Activated naive CD4-positive, alpha-beta T cell treated with anti-CD3 and anti-CD28 coated beads, Interleukin-2, amount 50 U/mL, for 72 hours (primary cell): Measurements from ENCODE around the gene ASAP2. TPM values are rescaled to one million over a fixed set of nuclear protein-coding genes. Genes with fewer than 3 reads are reported as not detected.
A peak's percentile ranks its signal among the peaks of the same experiment; 100 is the strongest.

ENCODE experiments used
- ATAC-seq, 2 donors: fragments of 150-1000 bp; cut with Tn5 transposase; 2 replicates each; pipeline ENCODE4 v1.10.0; 2021; ENCODE audit warnings: mild to moderate bottlenecking in 2 of 2, moderate library complexity in 2 of 2
- DNase-seq, 2 donors: peaks; one replicate each; pipeline ENCODE4 v3.0.0; 2021 to 2022; ENCODE audit warnings: low spot score in 2 of 2
- H3K27ac Mint-ChIP-seq, 2 donors: one replicate each; pipeline ENCODE4 v1.8.0; 2022; ENCODE audit warnings: mild to moderate bottlenecking in 2 of 2, mixed read lengths in 2 of 2
- H3K36me3 Mint-ChIP-seq, 2 donors: one replicate each; pipeline ENCODE4 v1.8.0; 2022; ENCODE audit warnings: mixed read lengths in 2 of 2
- H3K9me3 Mint-ChIP-seq, 2 donors: one replicate each; pipeline ENCODE4 v1.8.0; 2022; ENCODE audit warnings: mixed read lengths in 2 of 2
- total RNA-seq, 2 donors: library from RNA; stranded (reverse); gene quantifications; one replicate each; pipeline ENCODE4 v1.2.3, GENCODE V29; 2022

ASAP2 gene
- total RNA-seq, 2 donors from 2014 or later, result 0.09 to 1.0 TPM

GRCh38 chr2:9373047-9373446 is 166.4 kb downstream of the ASAP2 start:
- no peaks in the 10 kb centered on the region for H3K36me3 Mint-ChIP-seq
- no peaks in the 10 kb centered on the region for H3K9me3 Mint-ChIP-seq
- no peak overlapping the region for H3K27ac Mint-ChIP-seq
- DNase-seq (no peak), ATAC-seq (no peak)

GRCh38 chr2:9373476-9373875 is 166.9 kb downstream of the ASAP2 start:
- DNase-seq (no peak), ATAC-seq (no peak)
- Mint-ChIP-seq H3K9me3 (no peaks in the 10 kb centered on the region), H3K36me3 (no peaks in the 10 kb centered on the region), H3K27ac (no peak overlapping the region)

- Mint-ChIP-seq H3K36me3 (no peaks in the 10 kb centered on the region), H3K27ac (no peak overlapping the region), H3K9me3 (no peaks in the 10 kb centered on the region)
- ATAC-seq (no peak), DNase-seq (no peak)
These were observed 167.6 kb downstream of the ASAP2 start for GRCh38 chr2:9374071-9374730.

GRCh38 chr2:9375857-9376428 is 169.3 kb downstream of the ASAP2 start:
- Mint-ChIP-seq H3K9me3 (no peaks in the 10 kb centered on the region), H3K27ac (no peak overlapping the region), H3K36me3 (no peaks in the 10 kb centered on the region)
- ATAC-seq (no peak), DNase-seq (no peak)

GRCh38 chr2:9377461-9378097 is 171.0 kb downstream of the ASAP2 start:
- no peaks in the 10 kb centered on the region for H3K9me3 Mint-ChIP-seq
- ATAC-seq (no peak), DNase-seq (no peak)
- no peaks in the 10 kb centered on the region for H3K36me3 Mint-ChIP-seq
- no peak overlapping the region for H3K27ac Mint-ChIP-seq

GRCh38 chr2:9378433-9379390 is 172.1 kb downstream of the ASAP2 start:
- Mint-ChIP-seq H3K9me3 (no peaks in the 10 kb centered on the region), H3K36me3 (no peaks in the 10 kb centered on the region), H3K27ac (no peak overlapping the region)
- no peak for DNase-seq
- no peak for ATAC-seq

- no peak for ATAC-seq
- no peak for DNase-seq
- Mint-ChIP-seq H3K27ac (no peak overlapping the region), H3K9me3 (no peaks in the 10 kb centered on the region), H3K36me3 (no peaks in the 10 kb centered on the region)
These were observed 172.8 kb downstream of the ASAP2 start for GRCh38 chr2:9379391-9379755.

- Mint-ChIP-seq H3K36me3 (no peaks in the 10 kb centered on the region), H3K27ac (no peak overlapping the region), H3K9me3 (no peaks in the 10 kb centered on the region)
- DNase-seq, result peak in 1 of 2 donors; percentile 16
- no peak for ATAC-seq
These were observed 174.4 kb downstream of the ASAP2 start for GRCh38 chr2:9380702-9381628.

- Mint-ChIP-seq H3K9me3 (no peaks in the 10 kb centered on the region), H3K36me3 (no peaks in the 10 kb centered on the region)
These were observed 176.1 kb downstream of the ASAP2 start for GRCh38 chr2:9382604-9383235.

GRCh38 chr2:9384521-9384920 is 177.9 kb downstream of the ASAP2 start:
- DNase-seq (peak in 1 of 2 donors; percentile 20), ATAC-seq (no peak)
- H3K36me3 Mint-ChIP-seq, result no peaks in the 10 kb centered on the region
- H3K27ac Mint-ChIP-seq, result no peak overlapping the region
- no peaks in the 10 kb centered on the region for H3K9me3 Mint-ChIP-seq

More at GRCh38 chr2:9382604-9383235, 176.1 kb downstream of the ASAP2 start:
- DNase-seq (no peak), ATAC-seq (no peak)
- H3K27ac Mint-ChIP-seq, result no peak overlapping the region

GRCh38 chr2:9385841-9386240 is 179.2 kb downstream of the ASAP2 start:
- Mint-ChIP-seq H3K27ac (no peak overlapping the region), H3K36me3 (no peaks in the 10 kb centered on the region)

GRCh38 chr2:9388199-9388681 is 181.6 kb downstream of the ASAP2 start:
- DNase-seq, result no peak
- H3K9me3 Mint-ChIP-seq, result no peaks in the 10 kb centered on the region
- no peaks in the 10 kb centered on the region for H3K36me3 Mint-ChIP-seq
- no peak overlapping the region for H3K27ac Mint-ChIP-seq
- no peak for ATAC-seq

More at GRCh38 chr2:9385841-9386240, 179.2 kb downstream of the ASAP2 start:
- DNase-seq (no peak), ATAC-seq (no peak)
- no peaks in the 10 kb centered on the region for H3K9me3 Mint-ChIP-seq

- no peak for DNase-seq
- peak; percentile 16 to 25 for ATAC-seq
- no peaks in the 10 kb centered on the region for H3K36me3 Mint-ChIP-seq
- H3K9me3 Mint-ChIP-seq, result no peaks in the 10 kb centered on the region
- peak overlapping the region; percentile 20 to 52 for H3K27ac Mint-ChIP-seq
These were observed 182.6 kb downstream of the ASAP2 start for GRCh38 chr2:9388950-9389911.

GRCh38 chr2:9390151-9390850 is 183.7 kb downstream of the ASAP2 start:
- ATAC-seq, result no peak
- no peak for DNase-seq
- no peak overlapping the region for H3K27ac Mint-ChIP-seq
- no peaks in the 10 kb centered on the region for H3K9me3 Mint-ChIP-seq
- no peaks in the 10 kb centered on the region for H3K36me3 Mint-ChIP-seq
